ENCODE measurements around the gene RAPGEF2.

RAPGEF2 gene

GRCh38 chr4:159204566-159204965 is 101.7 kb downstream of the RAPGEF2 start:
- no peak for DNase-seq

GRCh38 chr4:159205466-159205865 is 102.6 kb downstream of the RAPGEF2 start:
- no peak for DNase-seq

- peak; percentile 28 to 32 for DNase-seq
These were observed 103.6 kb downstream of the RAPGEF2 start for GRCh38 chr4:159206427-159206871.

GRCh38 chr4:159209249-159209648 is 106.4 kb downstream of the RAPGEF2 start:
- DNase-seq, result no peak

- DNase-seq, result no peak
These were observed 108.1 kb downstream of the RAPGEF2 start for GRCh38 chr4:159210975-159211374.

- no peak for DNase-seq
These were observed 109.9 kb downstream of the RAPGEF2 start for GRCh38 chr4:159212675-159213293.

- no peak for DNase-seq
These were observed 114.0 kb downstream of the RAPGEF2 start for GRCh38 chr4:159216834-159217233.

- no peak for DNase-seq
These were observed 117.0 kb downstream of the RAPGEF2 start for GRCh38 chr4:159219862-159220261.

GRCh38 chr4:159220353-159220752 is 117.5 kb downstream of the RAPGEF2 start:
- no peak for DNase-seq

GRCh38 chr4:159221280-159221679 is 118.4 kb downstream of the RAPGEF2 start:
- no peak for DNase-seq

GRCh38 chr4:159222043-159222552 is 119.2 kb downstream of the RAPGEF2 start:
- DNase-seq, result no peak

GRCh38 chr4:159224408-159224807 is 121.5 kb downstream of the RAPGEF2 start:
- DNase-seq, result no peak

- no peak for DNase-seq
These were observed 124.5 kb downstream of the RAPGEF2 start for GRCh38 chr4:159227378-159227777.

- DNase-seq, result no peak
These were observed 125.1 kb downstream of the RAPGEF2 start for GRCh38 chr4:159227984-159228383.

GRCh38 chr4:159229164-159229563 is 126.3 kb downstream of the RAPGEF2 start:
- no peak for DNase-seq

- DNase-seq, result no peak
These were observed 129.7 kb downstream of the RAPGEF2 start for GRCh38 chr4:159232465-159233106.

- DNase-seq, result no peak
These were observed 133.0 kb downstream of the RAPGEF2 start for GRCh38 chr4:159235779-159236368.

GRCh38 chr4:159237975-159238374 is 135.1 kb downstream of the RAPGEF2 start:
- DNase-seq, result no peak

- DNase-seq, result no peak
These were observed 135.8 kb downstream of the RAPGEF2 start for GRCh38 chr4:159238631-159239030.

GRCh38 chr4:159239629-159240028 is 136.8 kb downstream of the RAPGEF2 start:
- DNase-seq, result no peak

GRCh38 chr4:159240046-159240445 is 137.2 kb downstream of the RAPGEF2 start:
- DNase-seq, result no peak

- DNase-seq, result no peak
These were observed 137.8 kb downstream of the RAPGEF2 start for GRCh38 chr4:159240687-159241086.

GRCh38 chr4:159242427-159242826 is 139.5 kb downstream of the RAPGEF2 start:
- no peak for DNase-seq
